Ishikawa (cell line): ENCODE data around the gene DAB1.

Experiments used
- CEBPB ChIP-seq: IDR thresholded peaks from 2 replicates; pipeline ENCODE4 v1.6.1; 2012
- CREB1 ChIP-seq: IDR thresholded peaks from 2 replicates; pipeline ENCODE4 v1.6.1; 2012; ENCODE audit warnings: low read depth
- EGR1 ChIP-seq: IDR thresholded peaks from 2 replicates; pipeline ENCODE4 v1.6.1; 2012
- EP300 ChIP-seq: IDR thresholded peaks from 2 replicates; pipeline ENCODE4 v1.6.1; 2012; ENCODE audit warnings: borderline replicate concordance
- FOXM1 ChIP-seq: IDR thresholded peaks from 2 replicates; pipeline ENCODE4 v1.6.1; 2012; ENCODE audit warnings: low read depth, borderline replicate concordance
- MAX ChIP-seq: IDR thresholded peaks from 2 replicates; pipeline ENCODE4 v1.6.1; 2012
- NFIC ChIP-seq: IDR thresholded peaks from 2 replicates; pipeline ENCODE4 v1.6.1; 2012
- RAD21 ChIP-seq: IDR thresholded peaks from 2 replicates; pipeline ENCODE4 v1.6.1; 2012; ENCODE audit warnings: low read depth
- REST ChIP-seq: IDR thresholded peaks from 2 replicates; pipeline ENCODE4 v1.6.1; 2012; ENCODE audit warnings: low read depth, mild to moderate bottlenecking
- TAF1 ChIP-seq: IDR thresholded peaks from 2 replicates; pipeline ENCODE4 v1.6.1; 2012; ENCODE audit warnings: low read depth, mild to moderate bottlenecking
- TCF12 ChIP-seq: IDR thresholded peaks from 2 replicates; pipeline ENCODE4 v1.6.1; 2012; ENCODE audit warnings: low read depth
- TEAD4 ChIP-seq: IDR thresholded peaks from 2 replicates; pipeline ENCODE4 v1.6.1; 2012
- USF1 ChIP-seq: IDR thresholded peaks from 2 replicates; pipeline ENCODE4 v1.6.1; 2012
- YY1 ChIP-seq: IDR thresholded peaks from 2 replicates; pipeline ENCODE4 v1.6.1; 2012; ENCODE audit warnings: low read depth
- ZBTB7A ChIP-seq: IDR thresholded peaks from 2 replicates; pipeline ENCODE4 v1.6.1; 2012; ENCODE audit warnings: low read depth

DAB1 gene

GRCh38 chr1:56995414-56996100, 428.3 kb downstream of the DAB1 start:
- TF ChIP-seq TAF1 (no peak), USF1 (no peak), CEBPB (no peak), RAD21 (no peak)

- TF ChIP-seq TEAD4 (no peak), REST (no peak), USF1 (no peak), NFIC (no peak), EGR1 (no peak), FOXM1 (no peak), EP300 (no peak), YY1 (no peak), TAF1 (no peak), TCF12 (no peak), MAX (no peak)
Measured at GRCh38 chr1:56993475-56993874, 430.4 kb downstream of the DAB1 start.

- TF ChIP-seq TCF12 (no peak), ZBTB7A (no peak), FOXM1 (no peak), EGR1 (no peak), RAD21 (no peak), NFIC (no peak), CEBPB (no peak), TAF1 (no peak), REST (no peak), CREB1 (no peak), YY1 (no peak), EP300 (no peak), USF1 (no peak), MAX (no peak)
Measured at GRCh38 chr1:56992318-56993125, 431.3 kb downstream of the DAB1 start.

GRCh38 chr1:56991576-56991975, 432.3 kb downstream of the DAB1 start:
- TF ChIP-seq RAD21: no peak
- TF ChIP-seq ZBTB7A: no peak
- TF ChIP-seq YY1: no peak
- no peak for TF ChIP-seq MAX
- no peak for TF ChIP-seq CREB1
- no peak for TF ChIP-seq EGR1
- no peak for TF ChIP-seq CEBPB
- TF ChIP-seq FOXM1: no peak
- no peak for TF ChIP-seq REST
